HG03354 (cell line): ENCODE results near the gene RPL3.
"Not testable (repeated sequence)": the region's sequence is repeated elsewhere in the genome, so short reads cannot be mapped to it uniquely, and the experiment has no call there.

Source experiments
- ATAC-seq: cut with Tn5 transposase; IDR thresholded peaks from one replicate; pipeline ENCODE4 v1.9.1; 2021; ENCODE audit warnings: mild to moderate bottlenecking; ENCODE audit not compliant: unreplicated experiment, poor library complexity, severe bottlenecking

The RPL3 gene

GRCh38 chr22:39352306-39352891 lies 33.0 kb upstream of the RPL3 start:
- no peak for ATAC-seq

GRCh38 chr22:39351689-39352214 lies 32.3 kb upstream of the RPL3 start:
- no peak for ATAC-seq

DNA sequence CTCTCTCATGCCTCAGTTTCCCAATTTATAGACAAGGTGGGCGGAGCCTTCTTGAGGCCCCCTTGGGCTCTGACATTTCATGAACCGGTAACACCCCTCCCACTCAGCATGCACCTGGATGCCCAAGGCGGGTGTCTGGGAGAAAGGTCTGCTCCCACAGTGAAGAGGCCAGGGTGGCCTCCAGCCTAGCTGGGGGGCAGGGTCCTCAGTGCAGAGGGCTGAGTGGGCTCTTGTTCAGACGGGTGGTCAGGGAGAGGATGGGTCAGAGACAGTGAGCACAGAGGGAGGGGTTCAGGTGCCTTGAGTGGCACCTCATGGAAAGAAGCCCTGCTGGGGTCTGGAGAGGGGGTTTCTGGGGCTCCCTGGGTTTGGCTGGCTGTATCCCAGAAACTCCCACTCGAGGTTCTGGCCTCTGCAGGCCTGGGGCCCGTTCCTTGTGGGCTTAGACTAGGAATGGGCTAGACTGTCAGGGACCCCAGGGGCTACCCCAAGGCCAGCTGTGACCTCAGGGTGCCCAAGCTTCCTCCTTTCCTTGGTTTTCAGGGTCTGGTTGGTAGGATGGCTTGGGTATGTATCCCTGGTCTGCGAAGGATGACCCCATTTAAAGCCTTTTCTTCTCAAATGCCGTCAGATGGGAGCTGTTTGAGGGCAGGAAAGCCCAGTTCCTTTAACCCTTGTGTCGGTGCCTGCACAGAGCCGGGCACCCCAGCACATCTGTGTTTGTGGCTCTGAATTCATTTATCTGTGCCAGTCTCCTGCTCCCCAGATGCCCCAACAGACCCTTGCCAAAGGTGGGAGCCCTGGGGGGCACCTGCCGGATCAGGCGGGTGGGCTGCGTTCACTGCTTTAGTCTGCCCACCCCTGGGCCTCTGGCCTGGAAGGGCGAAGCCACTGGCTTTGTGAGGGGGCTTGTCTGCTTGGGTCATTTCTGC lies 31.6 kb upstream of the RPL3 start:
- no peak for ATAC-seq

DNA sequence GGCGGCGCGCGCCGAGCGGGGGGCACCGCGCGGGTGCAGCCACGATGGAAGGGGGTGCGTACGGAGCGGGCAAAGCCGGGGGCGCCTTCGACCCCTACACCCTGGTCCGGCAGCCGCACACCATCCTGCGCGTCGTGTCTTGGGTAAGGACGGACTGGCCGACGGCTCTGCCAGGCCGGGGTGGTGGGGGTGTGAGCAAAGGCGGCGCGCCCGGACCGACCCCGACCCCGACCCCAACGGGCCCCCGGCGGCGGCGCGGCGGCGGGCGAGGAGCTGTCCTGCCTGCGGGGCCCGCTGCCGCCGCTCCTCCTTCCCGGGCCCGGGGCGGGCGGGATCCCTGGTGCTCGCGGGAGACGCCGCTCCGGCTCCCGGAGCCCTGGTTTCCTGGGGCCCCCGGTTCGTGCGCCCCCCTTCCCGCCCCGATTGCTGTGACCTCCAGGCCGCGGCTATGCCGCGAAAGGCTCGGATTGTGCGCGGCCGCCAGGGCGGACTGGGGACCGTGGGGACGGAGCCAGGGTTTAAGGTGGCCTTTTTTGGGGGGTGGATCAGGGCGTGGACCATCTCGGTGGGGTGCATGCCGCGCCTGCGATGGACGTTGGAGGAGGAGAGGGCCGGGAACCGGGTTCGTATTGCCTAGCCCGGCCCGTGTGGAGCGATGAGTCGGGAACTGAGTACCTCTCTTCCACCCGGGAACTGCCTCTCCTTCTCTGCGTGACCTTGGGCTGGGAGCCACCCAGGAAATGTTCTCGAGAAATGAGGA lies 30.7 kb upstream of the RPL3 start, which contains the start of gene SYNGR1:
Gene SYNGR1 (plus strand): TSS at position 25 of the 760 bp plus-strand sequence. CDS start 20 bp downstream, at position 45.
- ATAC-seq: no peak

DNA sequence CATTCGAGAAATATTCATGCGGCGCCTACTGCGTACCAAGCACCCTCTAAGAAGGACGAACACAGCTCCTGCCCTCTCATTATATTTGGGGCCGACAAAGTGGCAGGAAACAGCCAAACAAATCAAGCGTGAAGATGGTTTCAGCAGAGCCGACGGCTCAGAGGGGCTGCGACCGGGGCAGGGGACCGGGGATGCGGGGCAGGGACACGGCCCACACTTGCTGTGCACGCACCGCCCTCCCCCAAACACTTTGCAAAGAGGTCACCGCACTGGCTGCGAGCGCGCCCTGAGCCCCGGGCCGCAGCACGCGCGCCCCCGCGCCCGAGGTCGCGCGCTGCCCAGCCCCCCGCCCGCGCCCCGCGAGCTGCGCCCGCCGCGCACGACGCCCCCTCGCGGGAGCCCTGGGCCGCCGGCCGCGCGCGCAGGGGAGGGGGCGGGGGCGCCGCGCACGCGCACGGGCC lies 30.1 kb upstream of the RPL3 start:
- no peak for ATAC-seq

GRCh38 chr22:39348909-39349505 lies 29.6 kb upstream of the RPL3 start:
- ATAC-seq: no peak

DNA sequence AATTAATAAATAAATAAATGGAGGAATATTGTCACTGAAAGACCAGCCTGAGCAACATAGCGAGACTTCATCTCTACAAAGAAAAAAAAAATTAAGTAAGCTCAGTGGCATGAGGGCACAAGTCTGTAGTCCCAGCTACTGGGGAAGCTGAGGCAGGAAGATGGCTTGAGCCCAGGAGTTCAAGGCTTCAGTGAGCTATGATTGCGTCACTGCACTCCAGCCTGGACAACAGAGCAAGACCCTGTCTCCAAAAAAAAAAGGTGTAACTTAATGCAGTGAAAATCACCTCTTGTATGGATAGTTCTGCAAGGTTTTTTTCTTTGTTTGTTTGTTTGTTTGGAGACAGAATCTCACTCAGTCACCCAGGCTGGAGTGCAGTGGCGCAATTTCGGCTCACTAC lies 25.8 kb upstream of the RPL3 start:
- no peak for ATAC-seq

DNA sequence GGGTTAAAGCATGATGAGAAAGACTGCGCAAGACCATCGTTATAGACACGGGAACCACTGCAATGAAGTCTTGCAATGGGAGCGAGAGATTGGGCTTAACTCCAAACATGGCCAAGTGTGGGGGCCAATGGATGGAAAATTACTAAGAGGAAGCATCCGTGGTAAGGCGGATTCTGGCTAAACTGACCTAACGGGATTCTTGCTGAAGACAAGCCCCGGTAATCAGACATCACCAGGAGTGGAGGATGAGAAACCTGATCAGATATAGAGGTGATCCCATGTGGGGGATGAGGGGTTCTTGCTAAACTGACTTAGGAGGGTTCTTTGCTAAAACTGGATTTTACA lies 24.6 kb upstream of the RPL3 start:
- ATAC-seq: no peak

- ATAC-seq: no peak
Observed at GRCh38 chr22:39343259-39344045, 24.0 kb upstream of the RPL3 start.

DNA sequence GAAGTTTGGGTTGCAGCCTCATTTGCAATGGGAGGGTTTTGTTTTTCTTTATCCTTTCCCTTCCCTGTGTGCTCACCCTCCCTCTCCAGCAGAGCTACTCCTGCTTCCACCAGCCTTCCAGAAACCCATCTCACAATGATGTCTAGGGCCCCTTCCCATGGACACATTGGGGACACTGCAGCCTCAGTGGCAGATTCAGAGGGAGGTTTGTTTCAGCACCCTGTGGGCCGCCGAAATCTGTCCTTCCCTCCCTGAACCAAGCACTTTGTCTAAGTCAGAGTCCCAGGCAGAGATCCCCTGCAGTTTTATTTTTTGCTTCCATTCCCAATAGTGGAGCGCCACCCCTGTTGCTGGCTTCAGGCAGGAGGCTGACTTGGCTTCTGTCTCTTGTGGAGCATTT lies 21.8 kb upstream of the RPL3 start:
- no peak for ATAC-seq

DNA sequence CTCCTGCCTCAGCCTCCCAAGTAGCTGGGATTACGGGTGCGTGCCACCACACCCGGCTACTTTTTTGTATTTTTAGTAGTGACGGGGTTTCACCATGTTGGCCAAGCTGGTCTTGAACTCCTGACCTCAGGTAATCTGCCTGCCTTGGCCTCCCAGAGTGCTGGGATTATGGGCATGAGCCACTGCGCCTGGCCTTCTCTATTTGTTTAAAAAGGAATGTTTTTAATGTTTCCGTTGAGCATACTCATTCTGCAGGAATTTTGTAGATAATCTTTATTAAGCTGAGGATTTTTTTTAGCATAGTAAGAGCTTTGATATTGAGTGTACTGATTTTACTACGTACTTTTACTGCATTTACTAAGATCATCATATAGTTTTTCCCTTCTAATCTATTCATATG lies 20.4 kb upstream of the RPL3 start:
- ATAC-seq: not testable (repeated sequence)

DNA sequence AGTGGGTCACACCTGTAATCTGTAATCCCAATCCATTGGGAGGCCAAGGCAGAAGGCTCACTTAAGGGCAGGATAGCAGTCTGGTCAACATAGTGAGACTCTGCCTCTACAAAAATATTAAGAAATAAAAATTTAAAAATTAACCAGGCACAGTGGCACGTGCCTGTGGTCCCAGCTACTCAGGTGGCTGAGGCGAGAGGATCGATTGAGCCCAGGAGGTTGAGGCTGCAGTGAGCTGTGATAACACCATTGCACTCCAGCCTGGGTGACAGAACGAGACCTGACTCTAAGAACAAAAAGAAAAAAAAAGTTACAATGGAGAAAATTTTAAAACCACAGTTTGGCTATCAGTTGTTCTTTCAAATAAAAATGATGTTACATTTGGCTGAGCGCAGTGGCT lies 17.0 kb upstream of the RPL3 start:
- ATAC-seq: no peak

DNA sequence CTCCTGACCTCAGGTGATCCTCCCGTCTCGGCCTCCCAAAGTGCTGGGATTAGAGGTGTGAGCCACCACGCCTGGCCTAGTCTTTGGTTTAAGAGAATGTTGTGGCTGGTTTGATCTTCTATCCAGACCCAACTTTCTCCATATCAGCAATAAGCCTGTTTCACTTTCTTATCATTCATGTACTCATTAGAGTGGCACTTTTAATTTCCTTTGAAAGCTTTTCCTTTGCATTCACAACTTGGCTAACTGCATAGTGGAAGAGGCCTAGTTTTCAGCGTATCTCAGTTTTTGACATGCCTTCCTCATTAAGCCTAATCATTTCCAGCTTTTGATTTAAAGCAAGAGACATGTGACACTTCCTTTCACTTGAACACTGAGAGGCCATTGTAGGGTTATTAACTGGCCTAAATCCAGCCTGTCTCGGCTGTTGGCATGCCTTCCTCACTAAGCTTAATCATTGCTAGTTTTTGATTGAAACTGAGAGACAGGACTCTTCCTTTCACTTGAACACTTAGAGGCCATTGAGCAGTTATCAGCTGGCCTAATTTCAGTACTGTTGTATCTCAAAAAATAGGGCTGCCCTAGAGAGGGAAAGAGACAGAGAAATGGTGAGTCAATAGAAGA lies 13.1 kb upstream of the RPL3 start:
- peak; percentile 57 for ATAC-seq

- not testable (repeated sequence) for ATAC-seq
Observed at GRCh38 chr22:39330553-39330952, 11.1 kb upstream of the RPL3 start.

GRCh38 chr22:39327995-39328754 lies 8.8 kb upstream of the RPL3 start:
- ATAC-seq: no peak

DNA sequence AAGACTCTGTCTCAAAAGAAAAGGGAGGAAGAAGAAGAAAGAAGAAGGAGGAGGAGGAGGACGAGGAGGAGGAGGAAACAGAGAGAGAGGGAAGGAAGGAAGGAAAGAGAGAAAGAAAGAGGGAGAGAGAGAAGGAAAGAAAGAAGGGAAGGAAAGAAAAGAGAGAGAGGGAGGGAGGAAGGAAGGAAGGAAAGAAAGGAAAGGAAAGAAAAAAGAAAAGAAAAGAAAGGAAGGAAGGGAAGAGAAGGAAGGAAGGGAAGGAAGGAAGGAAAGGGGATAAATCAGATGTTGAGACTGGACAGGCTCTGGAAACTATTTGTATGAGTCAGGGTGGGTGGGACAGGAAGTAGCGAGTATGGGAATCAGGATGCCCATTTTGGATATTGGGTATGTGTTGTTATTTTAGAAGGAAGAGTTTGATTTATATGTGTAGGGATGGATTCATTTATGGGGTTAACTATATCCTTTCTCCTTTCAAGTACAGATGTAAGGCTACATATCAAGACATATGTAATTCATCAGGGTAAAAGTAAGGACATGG lies 6.0 kb upstream of the RPL3 start:
- ATAC-seq: no peak

DNA sequence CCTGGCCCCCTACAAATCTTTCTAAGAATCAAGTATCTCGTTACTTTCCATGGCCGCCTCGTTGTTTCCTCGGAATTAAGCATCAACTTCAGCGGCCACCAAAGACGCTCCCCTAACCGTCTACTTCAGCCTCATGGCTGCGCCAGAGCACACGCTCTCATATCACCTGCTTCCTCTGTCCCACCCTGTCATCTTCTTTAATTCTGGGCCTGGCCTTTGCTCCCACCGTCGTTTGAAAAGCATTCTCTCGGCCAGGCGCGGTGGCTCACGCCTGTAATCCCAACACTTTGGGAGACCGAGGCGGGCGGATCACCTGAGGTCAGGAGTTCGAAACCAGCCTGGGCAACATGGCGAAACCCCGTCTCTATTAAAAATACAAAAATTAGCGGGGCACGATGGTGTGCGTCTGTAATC lies 1.2 kb upstream of the RPL3 start:
- not testable (repeated sequence) for ATAC-seq
